Fibroblast of lung (primary cell): ENCODE results near the gene REPIN1. TPM values are rescaled to one million over a fixed set of nuclear protein-coding genes. Genes with fewer than 3 reads are reported as not detected.

Experiments used
- DNase-seq, 2 donors: peaks; one replicate each; pipeline versions ENCODE4 v3.0.0 to v3.0.0-alpha.2; 2010; ENCODE audit warnings: low read depth in 2 of 2
- H2AFZ ChIP-seq: 2 replicates; pipeline ENCODE4 v1.5.1; 2012; ENCODE audit warnings: low read length, control low read depth, inconsistent platforms
- H3K27ac ChIP-seq: 2 replicates; pipeline ENCODE4 v1.5.1; 2011; ENCODE audit warnings: low read length, control low read depth; ENCODE audit not compliant: insufficient read depth
- H3K27me3 ChIP-seq: 2 replicates; pipeline ENCODE4 v1.5.1; 2011; ENCODE audit warnings: mild to moderate bottlenecking, low read length; ENCODE audit not compliant: control insufficient read depth, insufficient read depth
- H3K36me3 ChIP-seq: 2 replicates; pipeline ENCODE4 v1.5.1; 2011; ENCODE audit warnings: low read length; ENCODE audit not compliant: control insufficient read depth, insufficient read depth
- H3K4me1 ChIP-seq: 2 replicates; pipeline ENCODE4 v1.5.1; 2011; ENCODE audit warnings: low read length; ENCODE audit not compliant: control insufficient read depth, insufficient read depth; ENCODE audit errors: extremely low read depth
- H3K4me2 ChIP-seq: 2 replicates; pipeline ENCODE4 v1.5.1; 2011; ENCODE audit warnings: low read length, control low read depth; ENCODE audit not compliant: insufficient read depth; ENCODE audit errors: extremely low read depth
- H3K4me3 ChIP-seq, 4 experiments: fragments of 200-600 bp in 1 of 4; sonication (generic) in 1 of 4; replicated peaks in 1 of 4; 2 replicates each; pipeline ENCODE4 v1.5.1; 2011 to 2016; ENCODE audit warnings: low read length in 4 of 4, low read depth in 3 of 4, mild to moderate bottlenecking in 3 of 4, control low read depth in 2 of 4, inconsistent platforms in 1 of 4, mixed read lengths in 1 of 4; ENCODE audit not compliant: insufficient read depth in 1 of 4; ENCODE audit errors: control extremely low read depth in 1 of 4
- H3K79me2 ChIP-seq: 2 replicates; pipeline ENCODE4 v1.5.1; 2012; ENCODE audit warnings: mild to moderate bottlenecking, low read length, inconsistent platforms; ENCODE audit not compliant: control insufficient read depth, insufficient read depth
- H3K9ac ChIP-seq: 2 replicates; pipeline ENCODE4 v1.5.1; 2011; ENCODE audit warnings: mild to moderate bottlenecking, low read length, control low read depth; ENCODE audit not compliant: insufficient read depth
- H3K9me3 ChIP-seq: 2 replicates; pipeline ENCODE4 v1.5.1; 2012; ENCODE audit warnings: low read depth, low read length; ENCODE audit not compliant: control insufficient read depth, insufficient read depth
- H4K20me1 ChIP-seq: 2 replicates; pipeline ENCODE4 v1.5.1; 2011; ENCODE audit warnings: low read length; ENCODE audit not compliant: control insufficient read depth, insufficient read depth; ENCODE audit errors: extremely low read depth
- CTCF ChIP-seq, 2 donors: IDR thresholded peaks in 1 of 2; conservative IDR thresholded peaks in 1 of 2; 1 replicate in 1 of 2; 2 replicates in 1 of 2; pipeline ENCODE4 v1.5.1; 2011 to 2012; ENCODE audit warnings: low read length in 2 of 2, control low read depth in 1 of 2, inconsistent platforms in 1 of 2, low read depth in 1 of 2, mild to moderate bottlenecking in 1 of 2
- EZH2 ChIP-seq: IDR thresholded peaks from 2 replicates; pipeline ENCODE4 v1.5.1; 2012; ENCODE audit warnings: low read length, control low read depth, mild to moderate bottlenecking; ENCODE audit errors: missing control alignments
- polyA plus RNA-seq, 2 donors: library from polyadenylated mRNA; depleted of rRNA in 1 of 2; stranded (reverse) in 1 of 2; unstranded in 1 of 2; fragments of >200 nt; gene quantifications; 2 replicates each; pipeline ENCODE4 v1.2.1, GENCODE V29; 2011 to 2012; ENCODE audit warnings: missing spikeins in 1 of 2
- total RNA-seq: library from RNA; depleted of rRNA; stranded (reverse); fragments of >200 nt; gene quantifications from 2 replicates; pipeline ENCODE4 v1.2.1, GENCODE V29; 2014

REPIN1 gene
- total and polyA plus RNA-seq, 2 donors (not counting 1 experiment from before 2014, with no cell fraction given): 20.8 to 41.3 TPM

GRCh38 chr7:150388306-150388705, 19.7 kb downstream of the REPIN1 start:
- Histone ChIP-seq H3K27me3 (no peaks in the 10 kb centered on the region), H3K79me2 (no peaks in the 10 kb centered on the region), H3K4me3 (no peak overlapping the region), H2AFZ (no peak overlapping the region), H3K4me2 (no peak overlapping the region), H4K20me1 (no peaks in the 10 kb centered on the region), H3K4me1 (peaks cover 3% of the 10 kb centered on the region), H3K36me3 (no peaks in the 10 kb centered on the region), H3K27ac (no peak overlapping the region), H3K9me3 (no peaks in the 10 kb centered on the region), H3K9ac (no peak overlapping the region)
- TF ChIP-seq EZH2 (no peak), CTCF (conservative IDR thresholded peaks at IDR 0.05 in 1 of 2, IDR thresholded peaks at IDR 0.05 in 1 of 2; ENCODE audit: low read depth in 1 of 2, low read length in 2 of 2) (no peak)
- DNase-seq: no peak

GRCh38 chr7:150388709-150389531, 20.3 kb downstream of the REPIN1 start:
- Histone ChIP-seq H3K4me2 (no peak overlapping the region), H3K27ac (no peak overlapping the region), H3K79me2 (no peaks in the 10 kb centered on the region), H3K36me3 (no peaks in the 10 kb centered on the region), H2AFZ (no peak overlapping the region), H3K4me1 (peaks cover 3% of the 10 kb centered on the region), H3K9ac (no peak overlapping the region), H3K4me3 (no peak overlapping the region), H3K27me3 (no peaks in the 10 kb centered on the region), H3K9me3 (no peaks in the 10 kb centered on the region), H4K20me1 (no peaks in the 10 kb centered on the region)
- peak; percentile 63 to 89 for DNase-seq
- TF ChIP-seq CTCF (conservative IDR thresholded peaks at IDR 0.05 in 1 of 2, IDR thresholded peaks at IDR 0.05 in 1 of 2; ENCODE audit: low read depth in 1 of 2, low read length in 2 of 2) (peak; percentile 67 to 94), EZH2 (no peak)

- TF ChIP-seq EZH2 (no peak), CTCF (conservative IDR thresholded peaks at IDR 0.05 in 1 of 2, IDR thresholded peaks at IDR 0.05 in 1 of 2; ENCODE audit: low read depth in 1 of 2, low read length in 2 of 2) (no peak)
These were observed 20.9 kb downstream of the REPIN1 start for GRCh38 chr7:150389532-150389816.

More at GRCh38 chr7:150389532-150389816, 20.9 kb downstream of the REPIN1 start:
- Histone ChIP-seq H2AFZ (no peak overlapping the region), H3K27ac (no peak overlapping the region), H3K36me3 (no peaks in the 10 kb centered on the region), H3K27me3 (no peaks in the 10 kb centered on the region), H3K4me2 (no peak overlapping the region), H3K9ac (no peak overlapping the region), H4K20me1 (no peaks in the 10 kb centered on the region), H3K4me1 (peaks cover 3% of the 10 kb centered on the region), H3K4me3 (no peak overlapping the region), H3K9me3 (no peaks in the 10 kb centered on the region), H3K79me2 (no peaks in the 10 kb centered on the region)
- DNase-seq: peak in 1 of 2 donors; percentile 45
